NCI-H748 (cell line): ENCODE results near the gene CCDC170.

ENCODE experiments used
- DNase-seq: peaks from one replicate; lab custom pipeline; 2025; ENCODE audit not compliant: unreplicated experiment; lab: John Stamatoyannopoulos, UW

Gene CCDC170

GRCh38 chr6:151651639-151652038, 157.8 kb downstream of the CCDC170 start:
- no peak for DNase-seq

- DNase-seq = no peak
These were observed 158.5 kb downstream of the CCDC170 start for GRCh38 chr6:151652325-151652724.

DNA sequence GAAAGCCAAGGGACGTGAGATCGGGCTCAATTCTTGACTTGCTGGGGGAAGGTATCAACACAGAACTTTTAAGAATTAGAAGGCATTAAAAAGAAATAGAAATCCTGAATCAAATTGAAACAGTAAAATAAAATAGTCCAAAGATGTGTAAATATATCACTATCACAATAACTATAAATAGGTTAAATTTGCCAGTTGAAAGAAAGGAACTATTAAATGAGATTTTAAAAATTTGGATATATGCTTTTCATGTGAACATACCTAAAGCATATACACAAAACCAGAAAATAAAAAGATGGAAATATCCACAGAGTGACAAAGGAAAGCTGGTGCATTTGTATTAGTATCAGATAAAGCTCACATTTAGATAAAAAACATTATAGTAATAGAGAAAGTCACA, 161.3 kb downstream of the CCDC170 start:
- no peak for DNase-seq

- DNase-seq = no peak
These were observed 162.6 kb downstream of the CCDC170 start for GRCh38 chr6:151656392-151656791.

- no peak for DNase-seq
These were observed 164.3 kb downstream of the CCDC170 start for GRCh38 chr6:151658091-151658490.

DNA sequence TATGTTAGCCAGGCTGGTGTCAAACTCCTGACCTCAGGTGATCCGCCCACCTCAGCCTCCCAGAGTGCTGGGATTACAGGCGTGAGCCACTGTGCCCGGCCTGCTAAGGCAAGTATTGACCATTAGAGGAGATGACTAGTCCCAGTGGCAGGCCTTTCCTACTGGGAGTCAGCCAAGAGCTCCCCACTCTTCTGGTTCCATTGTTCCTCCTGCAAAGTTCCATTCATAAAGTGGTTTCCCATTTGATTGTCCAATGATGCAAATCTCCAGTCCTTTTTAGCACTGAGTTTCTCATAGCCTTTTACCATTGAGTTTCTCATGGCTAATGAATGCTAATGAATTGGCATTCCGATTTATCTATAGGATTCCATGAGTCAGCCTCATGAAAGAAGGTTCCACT, 165.4 kb downstream of the CCDC170 start:
- DNase-seq = no peak

DNA sequence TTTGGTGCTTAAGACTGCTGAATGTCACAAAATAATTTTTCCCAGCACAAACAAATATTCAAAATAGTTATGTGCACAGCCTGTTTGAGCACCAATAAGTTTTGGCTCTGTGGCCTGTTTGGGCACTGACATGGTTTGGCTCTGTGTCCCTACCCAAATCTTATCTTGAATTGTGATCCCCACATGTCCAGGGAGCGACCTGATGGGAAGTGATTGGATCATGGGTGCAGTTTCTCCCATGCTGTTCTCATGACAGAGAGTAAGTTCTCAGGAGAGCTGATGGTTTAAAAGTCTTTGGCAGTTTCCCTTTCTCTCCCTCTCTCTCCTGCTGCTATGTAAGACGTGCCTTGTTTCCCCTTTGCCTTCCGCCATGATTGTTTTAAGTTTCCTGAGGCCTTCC, 167.7 kb downstream of the CCDC170 start:
- no peak for DNase-seq

DNA sequence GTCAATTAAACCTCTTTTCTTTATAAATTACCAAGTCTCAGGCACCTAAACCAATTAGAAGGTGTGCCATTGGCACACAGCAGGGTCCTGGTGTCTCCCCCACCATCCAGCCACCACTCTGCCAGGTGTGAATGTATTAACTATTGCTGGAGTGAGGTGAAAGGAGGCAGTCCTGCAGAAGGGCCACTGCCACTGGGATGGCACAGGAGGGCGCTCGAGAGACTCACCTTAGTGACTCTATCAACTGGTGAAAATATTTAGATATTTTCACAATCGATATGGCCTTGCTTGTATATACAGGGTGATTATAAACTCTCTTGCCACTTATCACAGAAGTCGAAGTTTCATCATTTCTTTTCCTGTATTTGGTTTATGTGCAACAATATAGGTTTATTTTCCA, 168.1 kb downstream of the CCDC170 start:
- peak; percentile 3 for DNase-seq

- DNase-seq = no peak
These were observed 169.7 kb downstream of the CCDC170 start for GRCh38 chr6:151663559-151663958.

DNA sequence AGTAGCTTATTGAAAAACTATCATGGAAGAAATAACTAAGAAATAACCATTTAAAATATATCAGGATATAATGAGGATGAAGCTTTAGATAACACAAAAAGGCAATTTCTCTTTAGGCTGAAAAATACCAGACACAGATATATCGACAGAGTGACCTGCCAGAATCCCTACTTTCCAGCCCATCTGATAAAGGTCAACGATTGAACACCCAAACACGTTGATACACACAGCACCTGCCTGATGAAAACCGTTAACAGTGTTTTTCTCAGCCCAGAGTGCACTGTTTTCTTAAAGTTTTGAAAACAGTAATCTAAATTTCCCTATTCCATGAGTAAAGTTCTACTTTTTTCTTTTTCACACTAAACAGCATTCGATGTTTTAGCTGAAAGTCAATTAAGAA, 170.6 kb downstream of the CCDC170 start:
- DNase-seq = no peak

DNA sequence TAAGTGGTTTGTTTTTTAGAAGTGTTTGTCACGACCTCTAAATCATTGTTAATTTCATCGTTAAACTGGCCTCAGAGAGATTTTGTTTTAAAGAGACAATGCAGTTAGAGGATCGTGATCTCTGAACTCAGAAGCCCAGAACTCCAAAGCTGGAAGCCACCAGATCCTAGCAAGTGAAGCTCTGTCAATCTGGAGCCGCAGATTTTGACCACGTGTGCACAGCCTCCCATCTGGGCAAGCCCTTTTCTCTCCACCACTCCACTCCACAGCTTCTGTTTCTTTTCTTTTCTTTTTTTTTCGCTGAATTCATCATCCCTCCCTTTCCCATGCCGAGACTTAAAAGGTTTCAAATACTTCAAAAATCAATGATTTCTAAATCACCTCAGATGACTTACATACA, 171.5 kb downstream of the CCDC170 start:
- DNase-seq = no peak

- no peak for DNase-seq
These were observed 172.7 kb downstream of the CCDC170 start for GRCh38 chr6:151666526-151666925.

DNA sequence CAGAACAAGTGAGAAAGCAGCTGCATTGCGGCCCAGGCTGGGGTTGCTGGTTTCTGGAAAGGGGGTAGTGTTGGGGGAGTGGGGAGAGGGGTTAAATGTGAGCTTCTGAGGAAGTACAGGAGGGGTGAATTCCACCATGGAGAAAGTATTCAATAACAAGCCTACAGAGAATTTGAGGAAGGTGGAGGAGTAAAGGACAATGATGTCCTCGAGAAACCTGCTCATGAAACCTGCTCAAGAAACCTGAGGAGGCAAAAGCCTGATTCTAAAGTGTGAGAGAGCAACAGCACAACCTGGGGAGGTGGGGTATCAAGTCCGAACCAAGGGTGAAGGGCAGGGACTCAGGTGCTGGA, 175.4 kb downstream of the CCDC170 start:
- no peak for DNase-seq

DNA sequence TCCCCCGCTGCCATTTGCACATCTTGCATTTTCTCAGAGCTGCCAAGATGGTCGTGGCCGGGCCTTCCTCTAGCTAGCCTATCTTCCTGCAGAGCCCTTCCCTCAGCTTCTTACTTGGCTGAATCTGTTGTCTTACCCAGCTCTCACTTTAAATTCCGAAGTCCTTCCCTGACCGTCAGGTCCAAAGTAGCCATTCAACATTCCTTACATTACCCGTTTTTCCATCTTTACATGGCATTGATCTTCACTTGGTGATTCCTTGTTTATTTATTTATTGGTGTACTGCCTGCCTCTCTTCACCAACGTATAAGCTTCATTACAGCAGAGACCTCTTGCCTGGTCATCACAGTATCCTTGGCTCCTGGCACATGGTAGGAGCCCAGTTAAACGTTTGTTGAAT, 176.3 kb downstream of the CCDC170 start:
- DNase-seq = no peak
